LoVo (cell line): ENCODE results near the gene FAM120B.
"Not testable (repeated sequence)": the region's sequence is repeated elsewhere in the genome, so short reads cannot be mapped to it uniquely, and the experiment has no call there.

Experiments
- DNase-seq: peaks from one replicate; pipeline ENCODE4 v3.0.0-alpha.2; 2016; ENCODE audit warnings: low spot score

The FAM120B gene, protein sequence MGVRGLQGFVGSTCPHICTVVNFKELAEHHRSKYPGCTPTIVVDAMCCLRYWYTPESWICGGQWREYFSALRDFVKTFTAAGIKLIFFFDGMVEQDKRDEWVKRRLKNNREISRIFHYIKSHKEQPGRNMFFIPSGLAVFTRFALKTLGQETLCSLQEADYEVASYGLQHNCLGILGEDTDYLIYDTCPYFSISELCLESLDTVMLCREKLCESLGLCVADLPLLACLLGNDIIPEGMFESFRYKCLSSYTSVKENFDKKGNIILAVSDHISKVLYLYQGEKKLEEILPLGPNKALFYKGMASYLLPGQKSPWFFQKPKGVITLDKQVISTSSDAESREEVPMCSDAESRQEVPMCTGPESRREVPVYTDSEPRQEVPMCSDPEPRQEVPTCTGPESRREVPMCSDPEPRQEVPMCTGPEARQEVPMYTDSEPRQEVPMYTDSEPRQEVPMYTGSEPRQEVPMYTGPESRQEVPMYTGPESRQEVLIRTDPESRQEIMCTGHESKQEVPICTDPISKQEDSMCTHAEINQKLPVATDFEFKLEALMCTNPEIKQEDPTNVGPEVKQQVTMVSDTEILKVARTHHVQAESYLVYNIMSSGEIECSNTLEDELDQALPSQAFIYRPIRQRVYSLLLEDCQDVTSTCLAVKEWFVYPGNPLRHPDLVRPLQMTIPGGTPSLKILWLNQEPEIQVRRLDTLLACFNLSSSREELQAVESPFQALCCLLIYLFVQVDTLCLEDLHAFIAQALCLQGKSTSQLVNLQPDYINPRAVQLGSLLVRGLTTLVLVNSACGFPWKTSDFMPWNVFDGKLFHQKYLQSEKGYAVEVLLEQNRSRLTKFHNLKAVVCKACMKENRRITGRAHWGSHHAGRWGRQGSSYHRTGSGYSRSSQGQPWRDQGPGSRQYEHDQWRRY

DNA sequence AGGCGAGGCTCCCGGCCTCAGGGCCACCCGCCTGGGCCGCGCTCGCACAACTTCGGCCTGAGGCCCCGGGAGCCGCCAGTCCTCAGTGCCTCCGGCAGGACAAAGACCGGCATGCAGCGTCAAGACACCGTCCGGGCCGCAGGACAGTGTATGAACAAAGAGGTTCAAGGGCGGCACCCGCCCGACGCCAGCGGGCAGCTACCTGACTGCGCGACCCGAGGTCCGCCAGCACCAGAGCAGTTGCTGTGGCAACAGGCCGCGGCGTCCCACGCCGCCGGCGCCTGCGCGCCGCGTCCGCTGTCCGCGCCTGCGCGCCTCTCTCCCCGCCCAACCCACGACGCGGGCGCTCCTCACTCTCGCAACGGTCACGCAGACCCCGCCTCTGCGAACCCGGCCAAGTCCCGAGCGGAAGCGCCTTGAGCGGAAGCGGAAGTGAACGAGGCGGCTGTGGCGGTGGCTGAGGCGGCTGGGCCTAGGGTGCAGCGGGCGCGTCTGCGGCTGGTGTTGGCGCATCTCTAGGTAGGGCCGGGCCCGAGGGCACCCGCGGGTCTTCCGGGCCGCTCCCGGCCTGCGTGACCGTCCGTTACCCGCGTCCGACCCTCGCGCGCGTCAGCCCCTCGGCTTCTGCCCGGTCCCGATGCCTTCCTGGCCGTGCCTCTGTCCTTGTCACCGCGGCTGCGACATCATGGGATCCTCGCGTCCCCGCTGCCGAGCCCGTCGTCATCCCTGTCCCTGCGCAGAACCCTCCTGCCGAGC is at the start of gene FAM120B:
TSS of gene FAM120B (plus strand) at position 435 of the 756 bp plus-strand sequence. CDS start 10,633 bp downstream, outside the sequence.
- DNase-seq, result peak; percentile 97

DNA sequence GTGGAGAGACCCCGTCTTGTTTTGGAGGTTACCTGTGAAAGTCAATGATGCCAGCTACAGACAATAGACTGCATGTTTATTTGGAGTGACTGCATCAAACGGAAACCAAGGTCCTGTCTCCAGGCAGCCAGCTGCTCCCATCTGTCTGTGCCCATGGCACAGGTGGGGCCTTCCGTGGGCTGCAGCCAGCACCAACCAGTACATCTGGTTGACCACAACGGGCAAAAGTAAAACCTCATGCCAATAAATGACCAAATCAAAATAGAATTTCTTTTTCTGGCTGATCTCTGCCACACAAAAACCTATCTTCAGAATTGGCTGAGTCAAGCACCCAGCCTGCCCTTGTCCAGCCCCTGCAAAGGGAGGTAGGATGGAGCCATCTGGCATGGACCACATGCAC is 49.2 kb upstream of the FAM120B start:
- no peak for DNase-seq

DNA sequence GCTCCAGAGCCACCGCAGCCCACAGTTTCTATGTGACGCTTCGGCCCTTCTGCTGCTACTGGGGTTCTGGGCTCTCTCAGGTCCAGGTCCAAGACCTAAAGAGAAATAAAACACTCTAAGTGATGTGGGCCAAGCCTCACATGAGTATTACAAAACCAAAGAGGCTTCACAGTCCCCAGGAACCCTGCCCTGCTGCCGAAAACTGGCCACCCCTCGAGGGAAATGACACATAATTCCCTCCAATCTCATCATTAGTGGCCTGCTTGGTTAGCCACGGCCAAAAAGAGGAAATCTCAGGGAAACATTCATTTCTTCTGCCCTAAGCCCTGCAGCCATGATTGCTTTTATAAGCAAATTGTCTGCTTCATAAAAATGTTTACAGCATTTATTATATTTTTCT is 48.2 kb upstream of the FAM120B start:
- no peak for DNase-seq

DNA sequence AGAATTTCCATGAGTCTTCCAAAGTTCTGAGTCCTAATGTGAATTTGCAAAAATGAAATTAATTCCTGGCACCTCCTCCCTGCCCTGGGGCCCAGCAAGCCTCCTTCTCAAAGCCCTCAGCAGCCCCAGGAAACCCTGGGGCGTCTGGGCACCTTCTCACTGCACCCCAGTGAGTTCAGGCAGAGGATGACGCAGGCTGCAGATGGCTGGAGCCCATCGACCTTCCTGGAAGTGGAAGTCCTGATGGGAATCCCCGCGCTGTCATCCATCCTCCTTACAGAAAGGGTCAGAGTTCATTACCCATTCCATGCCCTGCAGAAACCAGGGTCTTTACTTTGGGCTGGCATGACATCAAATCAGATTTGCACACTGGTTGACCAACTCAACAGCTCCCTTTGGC is 47.3 kb upstream of the FAM120B start:
- DNase-seq, result no peak

DNA sequence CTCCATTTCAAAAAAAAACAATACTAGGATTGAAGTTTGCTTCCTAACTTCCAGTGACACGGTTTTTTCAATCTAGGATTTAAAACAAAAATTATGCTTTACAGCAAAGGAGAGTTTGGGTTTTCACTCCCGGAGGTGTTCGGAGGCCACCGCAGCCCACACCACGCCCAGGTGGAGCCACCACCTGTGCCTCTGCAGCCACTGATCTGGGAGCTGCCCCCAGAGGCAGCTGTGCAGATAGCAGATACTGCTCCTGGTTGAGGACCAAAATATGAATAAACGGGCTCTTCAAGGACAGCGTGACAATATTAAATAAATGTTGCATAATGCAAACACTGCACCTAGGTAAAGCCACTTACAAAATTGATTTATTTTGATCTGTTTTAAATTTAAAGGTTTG is 45.9 kb upstream of the FAM120B start:
- peak; percentile 2 for DNase-seq

DNA sequence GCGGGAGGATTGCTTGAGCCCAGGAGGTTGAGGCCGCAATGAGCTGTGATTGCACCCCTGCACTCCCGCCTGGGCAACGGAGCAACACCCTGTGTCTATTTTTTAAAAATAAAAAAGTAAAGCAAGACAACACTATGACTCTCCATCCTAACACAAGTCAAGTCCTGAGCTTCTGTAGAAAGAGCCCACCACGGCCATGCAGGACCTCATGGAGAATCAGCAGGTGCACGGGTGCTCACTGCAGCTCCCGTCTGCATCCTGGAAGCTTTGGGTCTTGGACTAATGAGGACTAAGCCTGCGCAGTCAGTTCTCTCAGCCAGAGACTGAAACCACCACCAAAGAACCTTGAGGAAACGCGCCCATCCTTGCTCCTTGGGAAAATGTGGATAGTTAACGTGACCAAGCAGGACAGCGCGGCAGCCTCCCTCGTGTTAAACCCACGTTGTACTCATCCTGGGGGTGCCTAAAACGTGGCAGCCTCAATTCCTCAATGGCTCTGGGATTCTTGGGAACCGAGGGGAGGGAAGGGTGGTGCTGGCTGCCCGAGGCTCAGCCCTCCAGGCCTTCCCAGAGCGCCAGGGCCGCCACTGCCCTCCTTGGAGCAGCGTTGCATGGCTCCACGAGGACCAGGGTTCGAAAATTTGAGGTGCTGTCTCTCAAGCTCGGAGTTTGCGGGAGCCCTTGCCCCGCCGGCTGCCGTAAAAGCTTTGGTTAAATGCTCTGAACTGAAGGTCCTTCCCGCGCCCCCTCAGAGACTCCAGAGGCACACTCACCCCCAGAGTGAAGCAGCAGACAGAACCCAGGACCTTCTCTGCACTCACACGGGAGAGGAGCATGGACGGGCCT is 44.7 kb upstream of the FAM120B start:
- no peak for DNase-seq

DNA sequence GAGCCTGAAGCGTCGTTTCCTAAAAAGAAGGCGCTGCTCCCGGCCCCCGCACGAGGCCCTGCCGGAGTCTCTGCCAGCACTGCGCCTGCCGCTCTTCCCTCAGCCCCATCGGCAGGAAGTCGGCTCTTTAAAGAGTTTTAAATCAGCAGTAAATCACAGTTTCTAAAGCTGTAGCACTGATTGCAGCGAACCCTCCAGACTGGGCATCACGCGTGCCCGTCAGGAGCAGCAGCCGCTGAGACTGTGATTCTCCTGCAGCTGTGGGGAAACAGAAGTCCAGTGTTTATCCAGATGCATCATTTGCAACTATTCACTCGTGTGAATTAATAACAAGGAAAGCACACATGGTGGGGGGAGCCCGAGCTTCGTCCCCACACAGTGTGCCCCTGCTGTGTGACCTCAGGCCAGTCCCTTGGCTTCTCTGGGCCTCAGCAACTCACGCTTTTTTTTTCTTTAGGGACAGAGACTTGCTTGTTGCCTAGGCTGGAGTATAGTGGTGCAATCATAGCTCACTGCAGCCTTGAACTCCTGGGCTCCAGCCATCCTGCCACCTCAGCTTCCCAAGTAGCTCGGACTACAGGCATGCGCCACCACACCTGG is 44.0 kb upstream of the FAM120B start:
- DNase-seq, result no peak

DNA sequence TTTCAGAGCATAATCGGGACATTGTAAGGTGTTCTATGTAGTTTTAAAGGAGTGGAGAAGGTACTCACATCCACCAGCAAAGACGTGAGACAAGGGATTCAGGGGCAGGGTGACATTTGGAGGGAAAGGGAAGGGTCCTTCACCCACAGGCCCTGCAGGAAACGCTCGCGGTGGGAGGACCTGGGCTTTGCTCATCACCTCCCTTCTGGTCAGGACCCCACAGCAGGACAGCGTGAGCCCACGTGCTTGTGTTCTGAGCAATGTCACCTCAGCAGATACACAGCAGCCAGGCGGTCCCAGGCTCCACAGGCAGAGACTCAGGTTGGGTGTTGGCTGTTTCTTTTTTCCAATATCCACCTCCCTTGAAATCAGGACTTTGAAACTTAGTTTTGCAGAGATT is 43.1 kb upstream of the FAM120B start:
- no peak for DNase-seq

DNA sequence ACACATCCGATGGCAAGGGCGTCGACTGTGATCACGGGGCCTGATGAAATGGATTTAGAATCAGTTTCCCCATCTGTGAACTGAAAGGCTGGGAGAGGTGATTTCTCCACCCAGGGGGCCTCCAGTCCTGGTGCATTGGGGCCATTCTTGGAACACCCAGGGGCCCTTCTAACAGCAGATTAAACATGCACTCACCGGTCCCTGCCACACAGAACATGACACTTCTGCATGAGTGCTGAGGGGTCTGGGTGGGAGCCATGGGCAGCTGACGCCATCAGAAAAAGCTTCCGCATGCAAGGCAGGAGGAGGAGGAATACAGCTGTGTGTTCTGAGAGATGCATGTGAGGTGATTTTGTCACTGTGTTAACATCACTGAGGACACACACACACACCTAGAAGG is 42.5 kb upstream of the FAM120B start:
- no peak for DNase-seq

DNA sequence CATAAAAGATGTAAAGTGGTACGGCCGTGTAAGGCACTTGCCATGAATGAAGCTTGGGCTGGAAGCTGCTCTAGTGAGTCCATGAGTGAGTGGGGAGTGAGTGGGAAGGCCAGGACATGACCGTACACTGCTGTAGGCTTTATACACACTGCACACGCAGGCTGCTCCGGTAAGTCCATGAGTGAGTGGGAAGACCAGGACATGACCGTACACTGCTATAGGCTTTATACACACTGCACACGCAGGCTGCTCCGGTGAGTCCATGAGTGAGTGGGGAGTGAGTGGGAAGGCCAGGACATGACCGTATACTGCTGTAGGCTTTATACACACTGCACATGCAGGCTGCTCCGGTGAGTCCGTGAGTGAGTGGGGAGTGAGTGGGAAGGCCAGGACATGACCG is 41.9 kb upstream of the FAM120B start:
- not testable (repeated sequence) for DNase-seq

DNA sequence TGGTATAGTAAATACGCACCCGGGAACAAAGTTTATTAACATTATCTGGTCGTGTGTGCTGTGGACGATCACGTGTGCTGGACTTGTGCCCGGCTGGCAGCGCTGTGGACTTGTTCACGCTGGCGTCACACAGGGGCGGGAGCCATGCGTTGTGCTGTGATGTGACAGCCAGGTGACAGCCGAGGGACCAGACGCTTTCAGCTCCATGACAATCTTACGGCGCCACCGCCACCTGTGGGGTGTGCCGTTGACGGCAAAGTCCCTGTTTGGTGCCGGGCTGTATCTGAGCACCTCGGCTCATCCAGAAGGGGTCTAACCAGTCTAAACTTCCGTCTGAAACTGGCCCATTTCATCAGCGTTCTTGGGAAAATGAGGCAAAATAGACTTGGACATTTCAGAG is 40.9 kb upstream of the FAM120B start:
- no peak for DNase-seq

DNA sequence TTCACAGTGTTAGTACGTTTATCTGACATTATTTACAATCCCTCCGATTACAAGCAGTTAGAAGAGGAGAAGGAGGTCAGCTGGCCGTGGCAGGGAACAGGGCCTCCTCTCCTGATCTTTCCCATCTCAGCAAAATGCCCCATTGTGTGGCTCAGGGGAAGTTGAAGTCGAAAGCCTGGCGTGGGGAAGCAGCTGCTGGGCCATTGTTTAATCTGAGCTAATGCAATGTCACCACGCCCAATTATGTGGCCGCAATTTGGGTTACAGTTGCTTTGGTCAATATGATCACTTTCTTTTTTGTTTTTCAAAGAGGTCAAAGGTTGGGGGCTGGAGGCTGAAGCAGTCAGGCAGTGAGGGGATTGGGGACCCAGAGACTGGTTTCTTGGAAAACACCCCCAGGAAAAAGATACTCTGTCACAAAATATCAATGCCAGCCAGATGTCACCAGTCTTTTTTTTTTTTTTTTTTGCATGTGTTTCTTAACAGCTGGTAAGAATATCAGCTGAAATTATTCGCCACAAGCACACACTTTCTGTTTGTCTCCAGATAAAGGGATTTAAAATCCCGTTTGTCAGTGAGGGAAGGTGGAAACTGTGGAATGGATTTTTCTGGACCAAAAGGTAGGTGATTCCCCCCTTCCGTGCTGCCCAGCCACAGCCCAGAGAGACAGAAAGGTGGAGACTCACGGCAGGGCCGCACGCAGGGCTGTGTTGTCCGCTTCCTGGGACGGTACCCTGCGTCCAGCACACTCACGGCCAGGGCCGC is 40.3 kb upstream of the FAM120B start:
- no peak for DNase-seq

DNA sequence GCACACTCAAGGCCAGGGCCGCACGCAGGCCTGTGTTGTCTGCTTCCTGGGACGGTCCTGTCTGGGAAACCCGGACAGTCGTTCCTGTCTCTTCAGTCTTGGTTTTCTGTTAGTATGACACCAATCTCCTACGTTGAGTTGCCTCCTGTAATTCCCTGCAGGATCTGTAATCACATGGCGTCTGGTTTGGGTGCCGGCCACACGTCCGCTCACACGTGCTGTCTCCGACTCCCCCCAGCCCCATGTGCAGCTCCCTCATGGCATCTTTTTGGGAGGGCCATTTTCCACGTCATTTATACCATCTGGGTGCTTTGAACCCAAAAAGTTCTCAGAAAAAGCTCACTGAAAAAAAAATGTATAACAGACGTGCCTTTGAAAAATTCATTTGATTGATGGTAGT is 38.9 kb upstream of the FAM120B start:
- DNase-seq, result no peak

DNA sequence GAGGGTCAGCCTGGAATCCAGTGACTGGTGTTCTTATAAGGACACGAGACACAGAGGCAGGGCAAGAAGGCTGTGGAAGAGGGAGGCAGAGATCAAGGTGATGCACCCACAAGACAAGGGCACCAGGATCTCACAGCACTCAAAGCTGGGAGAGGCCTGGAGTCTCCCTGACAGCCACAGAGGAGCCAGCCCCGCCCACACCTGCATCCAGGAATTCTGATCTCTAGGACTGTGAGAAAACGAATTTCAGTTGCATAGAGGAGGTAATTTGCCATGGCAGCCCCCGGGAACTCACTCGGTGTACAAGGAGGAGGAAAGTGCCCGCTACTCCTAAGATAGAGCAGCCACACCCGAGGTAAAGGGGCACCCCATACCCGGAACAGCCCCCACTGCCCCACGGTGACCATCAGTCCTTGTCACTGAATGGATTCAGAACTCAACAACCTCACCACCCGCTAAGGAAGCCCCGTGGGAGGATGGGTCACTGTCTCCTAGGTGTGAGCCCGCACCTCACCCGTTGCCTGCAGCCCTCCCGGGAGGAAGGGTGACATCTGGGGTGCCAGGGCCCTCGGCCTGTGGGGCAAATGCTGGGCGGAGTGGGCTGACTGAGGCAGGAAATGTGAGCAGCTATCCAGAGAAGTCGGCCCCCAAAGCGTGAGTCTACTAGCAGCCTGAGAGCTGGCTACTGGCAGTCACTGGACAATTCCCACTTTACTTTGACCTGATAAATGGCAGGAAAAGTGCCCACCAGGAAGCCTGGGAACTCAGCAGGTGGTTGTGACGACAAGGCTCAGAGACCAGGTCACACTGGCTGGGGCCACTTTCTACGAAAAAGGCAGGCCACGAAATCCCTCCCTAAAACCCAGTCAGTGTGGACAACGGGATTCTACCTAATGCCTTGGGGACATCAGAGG is 38.1 kb upstream of the FAM120B start:
- no peak for DNase-seq

DNA sequence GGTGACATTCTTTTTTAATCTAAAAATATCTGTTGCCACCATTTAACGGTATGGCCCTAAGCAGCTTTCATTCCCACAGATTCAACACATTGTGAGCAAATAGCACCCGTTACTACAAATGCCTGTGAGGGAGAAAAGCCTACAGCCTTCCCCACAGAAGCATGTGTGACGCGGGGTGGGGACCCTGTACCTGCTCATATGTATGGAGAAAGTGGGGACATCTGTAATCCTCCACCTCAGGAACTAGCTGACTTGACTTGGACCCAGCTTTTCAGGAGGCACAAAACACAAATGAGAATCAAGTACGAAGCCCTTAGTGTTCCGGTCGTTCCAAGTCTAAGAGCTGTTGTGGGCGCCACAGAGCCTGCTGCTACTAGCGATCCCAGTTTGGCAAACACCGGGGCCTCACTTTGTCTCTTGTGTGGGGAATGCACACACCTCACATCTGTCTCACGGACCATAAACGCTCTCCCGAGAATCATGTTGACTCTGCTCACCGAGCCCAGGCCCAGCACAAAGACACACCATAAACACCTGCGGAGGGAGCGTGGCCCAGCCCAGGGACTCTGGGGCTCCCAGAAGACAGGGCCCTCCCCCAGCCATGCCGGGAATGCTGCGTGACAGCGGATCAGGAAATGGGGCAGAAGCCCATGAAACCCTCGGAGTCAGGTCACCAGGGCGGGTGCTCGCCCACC is 37.3 kb upstream of the FAM120B start:
- no peak for DNase-seq

DNA sequence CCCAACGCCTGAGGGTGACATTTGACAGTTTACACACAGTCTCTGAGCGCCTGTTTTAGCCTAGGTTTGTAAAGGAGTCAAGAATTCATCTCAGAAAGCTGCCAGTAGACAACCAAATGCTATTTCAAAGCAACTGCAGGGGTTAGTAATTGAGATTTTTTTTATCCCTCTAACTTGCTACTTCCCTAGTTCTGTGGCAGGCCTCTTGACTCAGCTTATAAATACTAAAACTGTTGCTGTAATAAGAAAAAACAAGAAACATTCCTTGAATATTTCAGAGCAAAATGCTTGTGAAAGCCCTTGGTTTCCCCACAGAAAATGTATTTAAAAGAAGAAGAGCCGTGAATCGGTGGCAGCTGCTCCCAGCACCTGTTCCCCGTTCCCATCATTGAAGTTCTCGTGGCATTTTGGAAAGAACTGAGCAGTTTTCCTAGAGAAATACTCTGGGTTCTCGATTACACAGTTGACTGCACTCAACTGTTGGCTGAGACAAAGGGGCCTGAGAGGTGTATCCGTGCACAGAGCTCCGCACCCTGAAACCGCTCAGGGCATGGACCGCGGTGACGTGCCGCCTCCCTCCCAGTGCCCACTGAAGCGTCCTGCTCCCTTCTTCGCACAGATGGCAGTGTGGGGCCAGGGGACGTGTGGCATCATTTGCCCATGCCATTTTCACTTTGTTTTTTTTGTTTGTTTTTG is 36.6 kb upstream of the FAM120B start:
- DNase-seq, result no peak

DNA sequence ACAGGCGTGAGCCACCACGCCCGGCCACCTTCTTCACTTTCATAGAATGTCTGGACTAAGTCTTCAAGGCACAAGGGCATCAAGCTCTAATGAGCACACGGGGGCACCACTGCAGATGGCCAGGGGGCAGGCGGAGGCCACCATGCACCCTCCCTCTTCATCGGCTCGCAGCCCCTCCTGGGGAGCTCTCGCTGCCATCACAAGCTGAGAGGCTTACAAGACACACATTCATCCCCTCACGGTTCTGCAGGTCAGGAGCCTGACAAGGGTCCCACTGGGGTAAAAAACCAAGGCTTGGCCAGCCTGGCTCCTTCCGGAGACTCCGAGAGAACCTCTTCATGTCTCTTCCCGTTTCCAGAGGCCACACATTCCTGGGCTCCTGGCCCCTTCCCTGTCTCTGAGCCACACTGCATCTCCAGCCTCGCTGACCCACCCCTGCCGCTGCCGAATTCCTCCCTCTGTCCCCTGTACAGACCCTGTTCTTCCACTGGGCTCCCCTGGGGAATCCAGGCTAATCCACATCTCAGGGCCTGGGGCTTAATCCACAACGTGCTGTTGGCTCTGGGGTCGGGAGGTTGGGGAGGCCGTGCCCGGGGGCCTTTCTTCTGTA is 35.5 kb upstream of the FAM120B start:
- DNase-seq, result no peak
